Muscle of back (tissue), 11 donors: ENCODE results near the gene UTS2R. TPM values are rescaled to one million over a fixed set of nuclear protein-coding genes. Genes with fewer than 3 reads are reported as not detected.
"Not testable (repeated sequence)": the region's sequence is repeated elsewhere in the genome, so short reads cannot be mapped to it uniquely, and the experiment has no call there.

ENCODE experiments used
- DNase-seq, 3 donors: peaks; one replicate each; pipeline versions ENCODE4 v3.0.0 to v3.0.0-alpha.2; 2013
- polyA plus RNA-seq, 10 donors: library from polyadenylated mRNA; unstranded; fragments of 120-200 nt; gene quantifications; one replicate each; pipeline ENCODE4 v1.2.1, GENCODE V29; 2013; ENCODE audit not compliant: insufficient read length in 10 of 10

The UTS2R gene
- polyA plus RNA-seq, 10 donors = 2.2 to 9.3 (median 4.1) TPM

DNA sequence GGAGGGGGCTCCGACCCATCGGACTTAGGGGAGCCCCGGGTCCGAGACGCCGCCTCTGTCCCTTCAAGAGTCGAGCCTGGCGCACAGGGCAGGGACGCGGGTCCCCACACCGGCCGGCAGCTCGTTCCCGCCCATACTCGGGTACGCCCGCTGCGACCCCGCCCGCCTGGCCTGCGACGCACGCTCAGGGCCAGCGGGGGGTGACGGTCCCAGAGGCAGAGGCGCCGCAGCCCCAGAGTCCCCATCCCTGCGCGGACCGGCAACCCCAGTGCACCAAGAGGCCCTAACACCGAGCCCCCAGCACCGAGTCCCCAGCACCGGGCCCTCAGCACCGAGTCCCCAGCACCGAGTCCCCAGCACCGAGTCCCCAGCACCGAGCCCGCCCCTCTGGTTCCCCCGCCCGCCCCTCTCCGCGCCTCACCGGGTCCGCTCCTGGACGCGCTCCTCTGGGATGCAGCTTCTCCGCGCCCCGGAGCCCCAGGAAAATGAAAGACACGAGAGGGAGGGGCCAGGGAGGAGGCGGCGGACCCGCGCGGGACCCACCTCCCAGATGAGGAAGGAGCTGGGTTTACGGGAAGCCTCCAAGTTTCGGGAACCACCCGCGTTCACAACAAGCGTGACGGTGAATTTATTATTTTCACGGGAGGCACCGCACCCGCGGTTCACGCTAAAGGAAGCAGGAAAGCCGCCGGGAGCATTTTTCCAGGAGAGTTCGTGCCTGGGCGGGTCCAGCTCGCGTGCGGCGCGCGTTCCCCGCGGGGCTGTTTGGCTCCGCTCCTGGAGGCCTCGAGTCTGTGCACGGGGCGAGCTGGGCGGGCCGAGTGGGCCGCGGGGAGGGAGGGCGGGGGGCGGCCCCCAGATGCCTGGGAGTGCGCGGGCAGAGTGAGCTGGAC, 38.0 kb upstream of the UTS2R start, which contains the start of gene SECTM1:
Gene SECTM1, minus strand, starts transcription at position 488 of the 893 bp plus-strand sequence. CDS start 6,526 bp downstream, outside the sequence.
- peak in 2 of 3 donors; percentile 75 to 90 for DNase-seq

DNA sequence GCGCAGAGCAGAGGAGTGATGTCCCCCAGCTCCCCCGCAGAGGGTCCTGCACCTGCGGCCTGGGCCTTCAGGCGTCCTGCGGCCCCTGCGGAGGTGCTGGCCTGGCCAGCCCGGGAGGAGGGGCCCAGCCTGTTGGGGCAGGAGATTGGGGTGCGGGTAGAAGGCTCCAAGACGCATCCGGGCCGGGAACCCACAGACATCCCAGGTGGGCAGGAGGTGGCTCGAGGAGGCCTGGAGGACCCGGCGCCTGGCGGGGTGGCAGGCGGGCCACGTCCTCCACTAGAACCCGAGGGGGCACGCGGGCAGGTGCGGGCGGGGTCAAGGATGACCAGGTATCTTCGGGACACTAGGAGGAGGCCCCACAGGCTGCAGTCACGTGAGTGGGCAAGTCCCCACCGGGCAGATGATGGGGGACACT, 37.4 kb upstream of the UTS2R start:
- DNase-seq = no peak

GRCh38 chr17:82334622-82335394, 36.8 kb upstream of the UTS2R start:
- no peak for DNase-seq

- DNase-seq = peak in 2 of 3 donors; percentile 58 to 82
These were observed 32.5 kb upstream of the UTS2R start for GRCh38 chr17:82338858-82339633.

DNA sequence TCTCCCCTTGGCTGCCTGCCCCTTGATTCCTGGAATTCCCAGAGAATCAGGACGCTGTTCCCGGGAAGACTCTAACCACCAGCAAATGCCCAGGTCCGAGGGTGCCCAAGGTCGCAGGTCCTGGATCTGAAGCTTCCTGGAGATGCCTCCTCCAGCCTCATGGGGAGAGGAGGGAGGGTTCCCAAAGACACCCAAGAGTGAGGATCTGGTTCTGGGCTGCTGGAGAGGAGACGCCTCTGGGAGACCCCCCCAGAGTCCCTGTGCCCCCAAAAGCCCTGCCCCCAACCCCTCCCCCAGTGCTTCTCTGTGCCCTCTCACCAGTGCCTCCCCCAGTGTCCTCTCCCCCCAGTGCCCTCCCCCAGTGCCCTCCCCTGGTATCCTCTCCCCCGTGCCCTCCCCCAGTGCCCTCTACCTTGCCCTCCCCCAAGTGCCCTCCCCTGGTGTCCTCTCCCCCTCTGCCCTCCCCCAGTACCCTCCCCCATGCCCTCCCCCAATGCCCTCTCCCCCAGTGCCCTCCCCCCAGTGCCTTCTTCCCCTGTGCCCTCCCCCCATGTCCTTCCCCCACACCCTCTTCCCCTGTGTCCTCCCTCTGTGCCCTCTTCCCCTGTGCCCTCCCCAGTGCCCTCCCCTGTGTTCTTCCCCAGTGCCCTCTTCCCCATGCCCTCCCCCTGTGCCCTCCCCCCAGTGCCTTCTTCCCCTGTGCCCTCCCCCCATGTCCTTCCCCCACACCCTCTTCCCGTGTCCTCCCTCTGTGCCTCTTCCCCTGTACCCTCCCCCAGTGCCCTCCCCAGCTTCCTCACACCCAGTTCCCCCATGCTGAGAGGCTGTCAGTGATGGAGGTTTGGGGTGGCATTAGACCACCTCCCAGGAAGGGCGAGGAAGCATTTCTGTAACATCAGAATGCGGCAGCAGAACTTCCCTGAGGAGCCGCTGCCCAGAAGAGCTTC, 31.7 kb upstream of the UTS2R start:
- DNase-seq = no peak

- no peak for DNase-seq
These were observed 29.0 kb upstream of the UTS2R start for GRCh38 chr17:82342361-82343079.

DNA sequence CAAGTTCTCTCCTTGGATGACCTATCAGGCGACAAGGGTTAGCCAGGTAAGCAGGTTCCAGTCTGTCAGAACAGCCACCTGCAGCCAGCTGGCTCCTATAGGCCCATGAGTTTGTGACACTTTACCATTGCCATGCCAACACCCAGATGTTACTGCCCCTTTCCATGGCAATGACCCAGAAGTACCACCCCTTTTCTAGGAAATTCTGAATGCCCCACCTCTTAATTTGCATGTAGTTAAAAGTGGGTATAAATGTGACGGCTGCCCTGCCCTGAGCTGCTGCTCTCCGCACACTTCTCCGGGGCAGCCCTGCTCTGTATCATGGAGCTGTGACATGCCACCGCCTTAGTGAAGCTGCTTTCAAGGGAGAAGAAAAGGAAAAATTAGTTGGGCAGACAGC, 28.0 kb upstream of the UTS2R start:
- no peak for DNase-seq

- DNase-seq = no peak
These were observed 27.2 kb upstream of the UTS2R start for GRCh38 chr17:82344175-82344907.

DNA sequence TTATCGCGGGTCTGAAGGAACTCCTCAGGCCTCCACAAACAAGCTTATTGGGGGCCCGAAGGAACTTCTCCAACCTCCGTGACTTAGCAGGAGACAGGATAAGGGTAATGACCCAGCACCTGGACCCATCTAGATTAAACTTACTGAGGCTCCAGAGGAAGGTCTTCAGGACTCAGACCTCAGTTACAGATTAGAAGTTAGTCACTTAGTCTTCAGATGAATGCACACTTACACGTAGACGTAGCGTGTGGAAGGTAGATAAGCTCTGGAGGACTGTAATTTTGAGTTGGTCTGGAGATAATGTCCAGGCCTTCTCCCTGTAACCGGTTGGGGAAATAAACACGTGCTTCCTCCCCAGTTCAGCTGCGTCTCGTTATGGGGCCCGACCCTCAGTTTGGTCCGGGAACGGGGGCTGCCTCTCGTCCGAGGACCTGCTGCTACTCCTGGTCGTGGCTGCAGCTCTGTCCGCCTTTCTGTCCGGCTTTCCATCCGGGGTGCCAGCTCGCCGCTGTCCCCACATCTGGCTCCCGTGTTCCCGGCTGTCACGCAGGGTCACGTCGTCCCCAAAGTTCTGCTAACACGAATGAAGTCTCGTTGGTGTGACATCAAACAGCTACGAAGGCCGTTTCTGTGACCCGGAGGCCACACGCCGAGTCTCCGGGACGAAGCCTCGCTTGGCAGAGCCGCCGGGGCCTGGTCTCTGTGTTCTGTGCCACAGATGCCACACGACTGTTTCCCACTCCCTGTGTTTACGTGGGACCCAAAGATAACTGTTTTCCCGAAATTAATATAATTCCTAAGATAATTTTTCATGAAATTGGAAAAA, 26.2 kb upstream of the UTS2R start:
- no peak for DNase-seq

GRCh38 chr17:82346342-82347300, 24.9 kb upstream of the UTS2R start:
- DNase-seq = no peak

GRCh38 chr17:82347994-82348393, 23.6 kb upstream of the UTS2R start:
- not testable (repeated sequence) for DNase-seq

DNA sequence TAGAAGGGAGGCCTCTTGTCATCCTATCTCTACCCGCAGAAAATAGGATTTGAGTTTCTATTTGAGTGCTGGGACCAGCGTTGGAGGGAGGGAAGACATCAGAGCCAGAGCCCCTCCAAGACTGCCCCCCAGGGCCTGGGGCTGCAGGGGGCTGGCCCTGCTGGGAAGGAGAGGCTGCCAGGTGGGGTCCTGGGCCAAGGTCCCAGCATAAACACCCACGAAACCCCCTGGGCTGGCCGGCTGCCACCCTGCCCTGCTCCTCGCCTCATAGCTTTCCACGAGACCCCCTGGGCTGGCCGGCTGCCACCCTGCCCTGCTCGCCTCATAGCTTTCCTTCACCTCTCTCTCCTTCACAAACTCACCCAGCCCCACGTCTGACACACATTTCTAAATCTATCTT, 23.1 kb upstream of the UTS2R start:
- DNase-seq = no peak

GRCh38 chr17:82348866-82349265, 22.7 kb upstream of the UTS2R start:
- peak in 1 of 3 donors; percentile 49 for DNase-seq

GRCh38 chr17:82349287-82349701, 22.3 kb upstream of the UTS2R start:
- DNase-seq = peak in 1 of 3 donors; percentile 74

DNA sequence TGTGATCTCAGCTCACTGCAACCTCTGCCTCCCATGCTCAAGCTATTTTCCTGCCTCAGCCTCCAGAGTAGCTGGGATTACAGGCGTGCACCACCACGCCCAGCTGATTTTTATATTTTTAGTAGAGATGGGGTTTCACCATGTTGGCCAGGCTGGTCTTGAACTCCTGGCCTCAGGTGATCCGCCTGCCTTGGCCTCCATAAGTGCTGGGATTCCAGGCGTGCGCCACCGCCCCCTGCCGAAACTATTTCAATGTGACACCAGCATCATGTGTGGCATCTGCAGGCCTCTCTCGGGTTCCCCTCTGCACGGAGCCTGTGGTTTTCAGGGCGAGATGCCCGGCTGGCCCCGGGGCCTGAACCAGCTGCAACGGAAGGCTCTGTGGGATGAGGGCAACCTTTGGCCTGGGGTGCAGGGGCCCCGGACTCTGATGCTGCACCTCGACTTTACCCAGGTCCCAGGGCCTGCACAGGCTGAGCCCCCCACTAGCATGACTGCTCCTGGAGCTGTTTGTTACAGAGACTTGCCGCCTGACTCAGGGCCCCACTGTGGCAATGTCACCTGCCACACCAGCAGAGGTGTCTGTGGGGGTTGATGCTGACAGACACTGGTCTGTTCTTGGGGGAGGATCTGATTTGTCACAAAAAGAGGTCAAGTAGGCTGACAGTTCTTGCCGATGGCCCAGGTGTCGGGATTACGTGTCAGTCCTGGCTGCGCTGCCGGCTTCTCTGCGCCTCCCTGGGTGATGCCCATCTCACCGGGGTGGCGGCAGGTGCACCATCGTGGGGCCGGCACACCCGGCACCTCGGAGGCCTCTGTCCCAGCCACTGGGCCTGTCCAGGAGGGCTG, 21.2 kb upstream of the UTS2R start:
- no peak for DNase-seq

- no peak for DNase-seq
These were observed 20.3 kb upstream of the UTS2R start for GRCh38 chr17:82351254-82351712.
